HepG2 (cell line): Measurements from ENCODE around the gene HS3ST4. TPM values are rescaled to one million over a fixed set of nuclear protein-coding genes. Genes with fewer than 3 reads are reported as not detected.

ENCODE experiments used
- ATAC-seq: fragments of 200-7000 bp; cut with Tn5 transposase; 3 replicates; pipeline ENCODE4 v1.9.1; 2020; ENCODE audit warnings: mild to moderate bottlenecking, moderate library complexity
- BruUV-seq: library from RNA; stranded (reverse); fragments of 400-500 nt; replicated peaks from 2 replicates; lab custom pipeline; 2021; lab: Mats Ljungman, UMichigan
- CTCF ChIA-PET: fragments of 300-600 bp; formaldehyde crosslinking; extraction: SDS; loops from one replicate; lab custom pipeline; 2021; ENCODE audit warnings: low total read pairs, inconsistent platforms, low intra/inter-chr PET ratio; lab: Yijun Ruan, JAX
- POLR2A ChIA-PET: fragments of 350-600 bp; sonication (Branson Sonifier 250); formaldehyde crosslinking; loops from one replicate; lab custom pipeline; 2020; ENCODE audit warnings: antibody characterized with exemption, inconsistent platforms; lab: Yijun Ruan, JAX
- DNase-seq: peaks from one replicate; pipeline ENCODE4 v3.0.0-alpha.2; 2015; ENCODE audit warnings: low spot score
- FAIRE-seq: peaks from 3 replicates; lab custom pipeline; 2011; peaks lifted over from hg19 to GRCh38; lab: Jason Lieb, UNC
- H2AFZ ChIP-seq: one replicate; pipeline ENCODE4 v1.6.1; 2011; ENCODE audit warnings: low read length, inconsistent platforms
- H3K27ac ChIP-seq: fragments of 300-600 bp; 3 replicates; pipeline ENCODE4 v1.8.0; 2011; ENCODE audit warnings: mixed run types, mild to moderate bottlenecking, mixed read lengths, low read length, inconsistent platforms; ENCODE audit not compliant: insufficient read depth; ENCODE audit errors: extremely low read length
- H3K27me3 ChIP-seq, 2 experiments: fragments of 200-600 bp in 1 of 2; 2 replicates in 1 of 2; 3 replicates in 1 of 2; pipeline versions ENCODE4 v1.6.0 to v1.8.0; 2011; ENCODE audit warnings: low read length in 2 of 2, mild to moderate bottlenecking in 2 of 2, moderate library complexity in 2 of 2, inconsistent platforms in 1 of 2; ENCODE audit not compliant: insufficient read depth in 2 of 2, control insufficient read depth in 1 of 2
- H3K36me3 ChIP-seq, 2 experiments: fragments of 200-600 bp in 1 of 2; replicated peaks in 1 of 2; 2 replicates in 1 of 2; 3 replicates in 1 of 2; pipeline versions ENCODE4 v1.5.1 to v1.8.0; 2011; ENCODE audit warnings: low read length in 2 of 2, inconsistent platforms in 1 of 2; ENCODE audit not compliant: insufficient read depth in 2 of 2, control insufficient read depth in 1 of 2
- H3K4me1 ChIP-seq: 2 replicates; pipeline ENCODE4 v1.5.1; 2012; ENCODE audit warnings: low read length, inconsistent platforms; ENCODE audit not compliant: insufficient read depth
- H3K4me2 ChIP-seq: 2 replicates; pipeline ENCODE4 v1.6.0; 2011; ENCODE audit warnings: low read depth, low read length, inconsistent platforms
- H3K4me3 ChIP-seq, 3 experiments: fragments of 200-600 bp in 1 of 3; sonication (generic), shearing (Covaris generic) in 1 of 3; replicated peaks in 1 of 3; 2 replicates each; pipeline ENCODE4 v1.5.1; 2011 to 2016; ENCODE audit warnings: low read length in 3 of 3, inconsistent platforms in 2 of 3, low read depth in 2 of 3, mild to moderate bottlenecking in 2 of 3, control low read depth in 1 of 3, mixed read lengths in 1 of 3; ENCODE audit not compliant: insufficient read depth in 1 of 3
- H3K79me2 ChIP-seq: one replicate; pipeline ENCODE4 v1.6.1; 2011; ENCODE audit warnings: low read length, inconsistent platforms; ENCODE audit not compliant: insufficient read depth
- H3K9ac ChIP-seq: 2 replicates; pipeline ENCODE4 v1.6.0; 2011; ENCODE audit warnings: mild to moderate bottlenecking, low read depth, low read length, inconsistent platforms; ENCODE audit not compliant: insufficient read depth
- H3K9me3 ChIP-seq: 2 replicates; pipeline ENCODE4 v1.5.1; 2012; ENCODE audit warnings: mild to moderate bottlenecking, low read length
- H4K20me1 ChIP-seq: 2 replicates; pipeline ENCODE4 v1.6.0; 2011; ENCODE audit warnings: inconsistent platforms, mild to moderate bottlenecking, low read length, moderate library complexity; ENCODE audit not compliant: insufficient read depth
- MAFK ChIP-seq, 2 experiments: IDR thresholded peaks in 1 of 2; conservative IDR thresholded peaks in 1 of 2; 2 replicates each; pipeline ENCODE4 v1.6.1; 2011; ENCODE audit warnings: improper control_type of control experiment in 2 of 2, low read length in 2 of 2
- ZNF407 ChIP-seq: sonication (generic); formaldehyde crosslinking; IDR thresholded peaks from one replicate; pipeline ENCODE4 v1.5.1; 2020; ENCODE audit warnings: mild to moderate bottlenecking, missing genetic modification reagents; ENCODE audit errors: not compliant biosample characterization
- ZNF800 ChIP-seq: sonication (generic); formaldehyde crosslinking; IDR thresholded peaks from 2 replicates; pipeline ENCODE4 v1.4.0; 2020; ENCODE audit warnings: missing genetic modification reagents
- WGBS: methylation state at CpG from one replicate; pipeline ENCODE4 v1.1.6; 2017; ENCODE audit warnings: low lambda C conversion rate; 5-methylcytosine and 5-hydroxymethylcytosine counted together
- in situ Hi-C: cut with HindIII; loops from 2 replicates; pipeline ENCODE4 v1.10.0; 2017; ENCODE audit warnings: low pct_unique_long_range_greater_than_20kb; ENCODE audit not compliant: extremely low pct_ligation_motif_present
- intact Hi-C: fragments of 100-400 bp; cut with micrococcal nuclease; formaldehyde crosslinking; loops from one replicate; pipeline ENCODE4 v1.10.0; 2022; ENCODE audit not compliant: unreplicated experiment
- polyA plus RNA-seq, 8 experiments: library from polyadenylated mRNA; depleted of rRNA in 3 of 8; stranded (reverse) in 7 of 8; unstranded in 1 of 8; fragments of >200 nt; fragmentation: Illumina TruSeq in 4 of 8; extraction: Trizol in 4 of 8; gene quantifications; 2 replicates each; pipeline versions ENCODE4 v1.2.1 to v1.2.3, GENCODE V29; 2011 to 2016; ENCODE audit warnings: low read depth in 4 of 8, missing spikeins in 1 of 8, mixed read lengths in 1 of 8; ENCODE audit not compliant: insufficient read depth in 1 of 8
- total RNA-seq, 5 experiments: library from RNA; depleted of rRNA; stranded (reverse); fragments of >200 nt; fragmentation: Illumina TruSeq; extraction: Trizol; gene quantifications; 2 replicates each; pipeline ENCODE4 v1.2.3, GENCODE V29; 2016; ENCODE audit warnings: low read depth in 1 of 5

The HS3ST4 gene
- total and polyA plus RNA-seq, 2 of the 13 experiments (the other 11 are each of a cell fraction or from before 2014, with no cell fraction given): not detected

GRCh38 chr16:25872369-25873070, 180.8 kb downstream of the HS3ST4 start:
- H3K4me3 ChIP-seq: no peak overlapping the region
- 0% methylated on average over 3 of the region's 3 CpGs for WGBS
- ChIA-PET POLR2A (no interaction called here), CTCF (no interaction called here)
- no peak overlapping the region for H3K27ac ChIP-seq
- H3K79me2 ChIP-seq: no peaks in the 10 kb centered on the region
- H3K27me3 ChIP-seq: no peaks in the 10 kb centered on the region
- no peaks in the 10 kb centered on the region for H3K36me3 ChIP-seq
- no peak for DNase-seq
- no peak overlapping the region for H3K9ac ChIP-seq
- no peak for FAIRE-seq
- H4K20me1 ChIP-seq: no peaks in the 10 kb centered on the region
- TF ChIP-seq ZNF407 (no peak), MAFK (conservative IDR thresholded peaks at IDR 0.05 in 1 of 2, IDR thresholded peaks at IDR 0.05 in 1 of 2; ENCODE audit: low read length in 2 of 2) (no peak), ZNF800 (CRISPR knock-in tag) (no peak)
- H3K4me2 ChIP-seq: no peak overlapping the region
- intact Hi-C loops: no loop called here
- no peak overlapping the region for H2AFZ ChIP-seq
- ATAC-seq: no peak
- H3K9me3 ChIP-seq: peaks cover 27% of the 10 kb centered on the region; the same call in 1 of the 2 replicates
- BruUV-seq: no TSS peak
- H3K4me1 ChIP-seq: no peaks in the 10 kb centered on the region
- in situ Hi-C loops: no loop called here
